ENCODE results near the gene FBXO42.
"Not testable (repeated sequence)": the region's sequence is repeated elsewhere in the genome, so short reads cannot be mapped to it uniquely, and the experiment has no call there.

Gene FBXO42

GRCh38 chr1:16260814-16261213, 91.5 kb downstream of the FBXO42 start:
- DNase-seq (ENCODE audit: low read depth) = no peak

DNA sequence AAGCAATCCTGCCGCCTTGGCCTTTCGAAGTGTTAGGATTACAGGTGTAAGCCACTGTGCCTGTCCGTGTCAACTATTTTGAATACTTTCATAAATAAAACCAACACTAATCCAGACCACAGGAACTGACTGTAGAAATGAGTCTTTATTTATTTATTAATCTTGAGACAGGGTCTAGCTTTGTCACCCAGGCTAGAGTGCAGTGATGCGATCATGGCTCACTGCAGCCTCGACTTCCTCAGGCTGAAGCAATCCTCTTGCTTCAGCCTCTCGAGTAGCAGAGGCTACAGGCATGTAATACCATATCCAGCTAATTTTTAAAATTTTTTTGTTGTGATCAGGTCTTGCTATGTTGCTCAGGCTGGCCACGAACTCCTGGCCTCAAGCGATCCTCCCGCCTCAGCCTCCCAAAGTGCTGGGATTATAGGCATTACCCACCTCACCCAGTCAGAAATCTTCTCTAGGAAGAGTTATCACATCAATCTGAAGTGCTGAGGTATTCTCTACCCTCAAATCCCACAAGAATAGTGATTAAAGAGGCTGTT, 93.6 kb downstream of the FBXO42 start:
- no peak for DNase-seq (ENCODE audit: low read depth)

DNA sequence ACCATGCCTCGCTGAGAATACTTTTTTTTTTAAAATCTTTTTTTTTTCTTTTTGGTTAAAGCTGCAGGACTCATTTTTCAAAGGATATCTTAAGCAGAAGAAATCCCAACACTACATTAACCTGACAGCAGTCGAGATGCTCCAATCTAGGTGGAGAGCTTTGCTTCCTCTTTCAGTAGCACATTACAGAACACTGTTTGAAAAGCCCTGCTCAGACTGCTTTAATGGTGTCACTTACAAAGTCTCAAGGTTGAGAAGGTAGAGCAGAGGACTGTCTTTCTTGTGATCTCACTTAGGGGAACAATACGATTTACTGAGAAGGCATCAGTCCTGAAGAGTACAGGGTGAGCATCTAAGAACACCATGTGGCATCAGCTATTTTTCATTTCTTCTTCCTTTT, 94.3 kb downstream of the FBXO42 start:
- DNase-seq (ENCODE audit: low read depth) = no peak

DNA sequence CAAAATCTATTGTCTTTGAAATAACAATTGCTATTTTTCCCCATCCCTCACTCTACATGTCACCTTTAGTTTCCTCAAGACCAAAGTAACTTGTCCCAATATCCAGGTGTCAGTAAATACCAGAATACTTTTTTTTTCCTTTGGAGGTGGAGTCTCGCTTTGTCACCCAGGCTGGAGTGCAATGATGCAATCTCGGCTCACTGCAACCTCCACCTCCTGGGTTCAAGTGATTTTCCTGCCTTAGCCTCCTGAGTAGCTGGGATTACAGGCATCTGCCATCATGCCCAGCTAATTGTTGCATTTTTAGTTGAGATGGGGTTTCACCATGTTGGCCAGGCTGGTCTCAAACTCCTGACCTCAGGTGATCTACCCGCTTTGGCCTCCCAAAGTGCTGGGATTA, 94.7 kb downstream of the FBXO42 start:
- not testable (repeated sequence) for DNase-seq (ENCODE audit: low read depth)

DNA sequence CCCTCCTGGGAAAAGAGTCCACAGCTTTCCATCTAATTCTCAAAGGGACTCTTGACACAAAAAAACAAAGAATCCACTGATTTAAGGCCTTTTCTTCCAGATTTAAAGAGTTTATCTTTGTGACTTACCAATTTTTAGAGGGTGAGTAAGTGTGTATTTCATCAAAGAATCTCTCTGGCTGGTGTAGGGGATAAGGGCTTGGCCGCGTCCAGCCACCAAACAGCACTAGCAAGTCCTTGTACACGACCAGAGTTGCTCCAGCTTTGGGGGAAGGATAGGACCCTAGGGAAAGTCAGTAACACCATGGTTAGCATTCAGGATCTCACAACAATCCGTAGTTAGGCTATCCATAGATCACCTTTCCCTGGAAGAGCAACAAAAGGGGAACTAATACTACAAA, 95.8 kb downstream of the FBXO42 start:
- DNase-seq (ENCODE audit: low read depth) = no peak

DNA sequence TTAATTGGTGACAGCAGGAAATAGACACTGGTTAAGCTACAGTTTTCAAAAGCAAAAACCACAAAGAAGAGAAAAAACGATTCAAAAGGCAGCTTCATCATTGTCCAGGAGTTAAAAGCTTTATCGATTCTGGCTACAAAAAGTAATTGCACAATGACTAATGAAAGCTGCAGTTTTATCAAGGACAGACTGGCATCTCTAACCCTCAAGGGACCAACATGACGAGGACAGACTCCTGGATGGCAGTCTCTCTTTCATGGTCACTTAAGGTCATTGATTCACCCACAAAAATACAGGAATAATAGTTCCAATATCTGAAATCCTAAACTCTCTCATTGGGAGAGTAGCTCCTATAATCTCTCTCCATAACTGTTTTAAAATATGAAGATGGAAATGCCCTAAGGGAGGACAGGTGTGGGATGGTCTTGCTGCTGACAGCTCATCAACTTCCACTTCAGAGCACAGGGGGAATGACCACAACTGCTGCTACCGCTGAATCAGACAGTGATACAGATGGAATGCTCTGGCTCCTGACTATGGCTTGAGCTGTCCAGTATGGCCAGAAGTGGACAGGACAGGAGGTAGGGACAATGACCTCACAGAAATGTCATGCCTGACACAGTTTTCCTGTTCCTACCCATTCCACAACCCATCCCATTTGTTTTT, 97.9 kb downstream of the FBXO42 start:
- no peak for DNase-seq (ENCODE audit: low read depth)

- no peak for DNase-seq (ENCODE audit: low read depth)
Observed at GRCh38 chr1:16253332-16253922, 98.9 kb downstream of the FBXO42 start.

DNA sequence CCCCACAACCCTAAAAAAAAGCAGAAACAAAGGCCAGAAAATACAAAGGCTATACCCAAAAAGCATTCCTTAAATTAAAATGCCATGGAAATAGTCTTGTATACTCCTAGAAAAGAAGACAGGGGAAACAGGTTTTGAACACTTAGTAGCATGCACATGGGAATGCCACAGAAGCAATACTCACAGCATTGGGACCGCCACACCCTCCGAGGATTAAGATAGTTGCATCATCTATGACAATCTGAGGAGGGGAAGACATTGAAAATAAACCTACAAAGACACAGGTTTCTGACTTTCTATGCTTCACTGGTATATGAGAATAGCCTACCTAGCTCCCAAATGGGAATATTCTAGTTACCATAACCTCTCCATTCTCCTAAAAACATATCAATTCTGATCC, 99.4 kb downstream of the FBXO42 start:
- DNase-seq (ENCODE audit: low read depth) = no peak

DNA sequence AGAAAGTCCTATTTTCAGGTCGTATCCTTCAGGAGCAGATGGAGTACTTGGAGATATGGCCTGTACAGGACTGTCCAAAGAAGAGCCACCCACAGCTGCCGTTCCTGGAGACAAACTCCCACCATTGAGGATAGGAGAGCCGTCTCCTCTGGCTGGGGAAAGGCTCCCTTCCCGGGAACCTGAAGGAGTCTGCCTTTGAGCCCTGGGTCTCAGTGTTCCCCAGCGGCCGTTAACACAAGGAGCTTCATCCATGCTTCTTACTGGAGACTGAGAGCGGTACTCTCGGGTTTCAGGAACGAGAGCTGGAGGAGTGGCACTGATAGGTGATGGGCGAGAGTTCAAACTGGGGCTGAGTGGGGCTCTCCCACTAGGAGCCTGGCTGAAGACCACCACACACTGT, 100.9 kb downstream of the FBXO42 start:
- DNase-seq (ENCODE audit: low read depth) = no peak

- no peak for DNase-seq (ENCODE audit: low read depth)
Observed at GRCh38 chr1:16250524-16251251, 101.6 kb downstream of the FBXO42 start.

- no peak for DNase-seq (ENCODE audit: low read depth)
Observed at GRCh38 chr1:16249596-16250241, 102.6 kb downstream of the FBXO42 start.

DNA sequence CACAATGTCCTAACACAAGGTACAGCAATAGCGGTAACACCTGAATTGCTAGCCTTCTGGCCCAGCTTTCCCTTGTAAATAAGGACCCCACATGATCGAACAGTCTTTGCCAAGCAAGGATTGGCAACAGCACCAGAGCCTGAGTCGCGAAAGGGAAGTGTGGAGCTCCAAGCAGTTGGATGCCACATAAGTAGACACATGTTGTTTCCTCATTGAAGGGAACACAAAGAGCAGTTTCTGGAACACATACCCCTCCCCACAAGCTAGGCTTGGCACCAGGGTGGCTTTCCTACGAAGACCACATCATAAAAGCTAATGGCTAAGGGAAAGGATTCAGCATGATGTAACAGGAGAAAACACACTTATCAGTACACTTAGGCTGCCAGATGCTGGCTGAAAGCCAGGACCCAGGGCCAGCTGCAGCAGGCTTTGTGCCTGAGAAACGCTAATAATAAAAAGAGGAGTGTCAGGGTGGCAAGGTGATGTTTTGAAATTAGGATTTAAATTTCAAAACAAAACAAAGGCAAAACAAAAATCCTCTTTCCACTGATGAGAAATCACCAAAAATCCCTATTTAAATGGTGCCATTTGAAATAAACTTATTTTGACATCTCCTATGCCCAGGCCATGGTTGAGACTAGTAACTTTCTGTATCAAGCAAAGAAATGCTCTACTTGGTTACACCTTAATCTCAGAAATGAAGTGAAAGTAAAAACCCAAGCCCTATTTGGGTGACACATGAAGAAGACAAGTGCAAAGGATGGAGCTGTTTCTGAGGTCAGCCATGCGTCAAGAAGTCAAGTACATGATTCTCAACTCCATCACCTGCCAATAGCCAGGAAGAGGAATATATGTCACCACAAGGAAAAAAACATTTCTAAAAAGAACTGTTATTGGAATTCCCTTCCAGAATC, 103.4 kb downstream of the FBXO42 start:
- no peak for DNase-seq (ENCODE audit: low read depth)

- no peak for DNase-seq (ENCODE audit: low read depth)
Observed at GRCh38 chr1:16248007-16248436, 104.3 kb downstream of the FBXO42 start.

DNA sequence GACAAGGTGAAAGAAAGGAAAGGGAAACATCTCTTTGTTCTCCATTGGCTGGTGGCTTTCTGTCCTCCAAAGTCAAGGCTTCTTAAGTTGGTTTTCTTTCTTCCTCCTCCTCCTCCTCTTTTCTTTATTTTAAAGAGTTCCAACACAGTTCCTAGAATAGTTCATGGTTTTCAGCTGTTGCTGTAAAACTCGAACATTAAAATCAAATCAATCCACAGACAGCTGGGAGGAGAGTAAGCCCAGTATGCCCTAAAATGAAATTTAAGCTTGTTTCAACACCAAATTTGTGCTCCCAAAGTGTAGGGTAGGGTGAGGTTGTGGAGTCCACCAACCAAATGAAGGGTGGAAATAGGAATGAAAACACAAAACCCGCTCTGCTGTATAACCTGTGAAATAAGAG, 104.8 kb downstream of the FBXO42 start:
- no peak for DNase-seq (ENCODE audit: low read depth)

DNA sequence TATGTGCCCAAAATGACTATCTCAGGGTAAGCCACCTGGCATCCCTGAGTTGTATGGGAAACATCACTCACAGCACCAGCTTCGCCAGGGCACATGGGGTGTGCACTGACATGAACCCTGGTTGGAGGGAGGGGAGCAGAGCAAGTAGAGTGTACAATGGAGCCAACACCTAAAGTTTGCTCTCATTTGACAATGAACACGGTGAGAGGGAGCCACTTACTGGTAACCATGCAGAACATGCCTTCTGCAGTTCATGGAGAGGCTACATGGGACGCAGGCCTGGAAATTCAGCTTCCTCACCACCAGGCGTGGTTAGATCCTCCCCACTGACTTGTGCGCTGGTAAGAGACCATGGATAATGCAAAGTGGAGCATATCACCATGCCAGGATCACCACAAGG, 105.3 kb downstream of the FBXO42 start:
- DNase-seq (ENCODE audit: low read depth) = no peak

DNA sequence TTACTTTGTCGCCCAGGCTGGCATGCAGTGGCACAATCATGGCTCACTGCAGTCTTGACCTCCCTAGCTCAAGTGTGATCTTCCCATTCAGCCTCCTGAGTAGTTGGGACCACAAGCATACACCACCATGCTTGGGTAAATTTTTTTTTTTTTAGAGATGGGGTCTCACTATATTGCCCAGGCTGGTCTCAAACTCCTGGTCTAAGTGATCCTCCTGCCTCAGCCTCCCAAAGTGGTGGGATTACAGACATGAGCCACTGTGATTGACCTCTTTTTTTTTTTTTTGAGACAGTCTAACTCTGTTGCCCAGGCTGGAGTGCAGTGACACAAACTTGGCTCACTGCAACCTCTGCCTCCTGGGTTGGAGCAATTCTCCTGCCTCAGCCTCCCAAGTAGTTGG, 106.0 kb downstream of the FBXO42 start:
- DNase-seq (ENCODE audit: low read depth) = not testable (repeated sequence)

DNA sequence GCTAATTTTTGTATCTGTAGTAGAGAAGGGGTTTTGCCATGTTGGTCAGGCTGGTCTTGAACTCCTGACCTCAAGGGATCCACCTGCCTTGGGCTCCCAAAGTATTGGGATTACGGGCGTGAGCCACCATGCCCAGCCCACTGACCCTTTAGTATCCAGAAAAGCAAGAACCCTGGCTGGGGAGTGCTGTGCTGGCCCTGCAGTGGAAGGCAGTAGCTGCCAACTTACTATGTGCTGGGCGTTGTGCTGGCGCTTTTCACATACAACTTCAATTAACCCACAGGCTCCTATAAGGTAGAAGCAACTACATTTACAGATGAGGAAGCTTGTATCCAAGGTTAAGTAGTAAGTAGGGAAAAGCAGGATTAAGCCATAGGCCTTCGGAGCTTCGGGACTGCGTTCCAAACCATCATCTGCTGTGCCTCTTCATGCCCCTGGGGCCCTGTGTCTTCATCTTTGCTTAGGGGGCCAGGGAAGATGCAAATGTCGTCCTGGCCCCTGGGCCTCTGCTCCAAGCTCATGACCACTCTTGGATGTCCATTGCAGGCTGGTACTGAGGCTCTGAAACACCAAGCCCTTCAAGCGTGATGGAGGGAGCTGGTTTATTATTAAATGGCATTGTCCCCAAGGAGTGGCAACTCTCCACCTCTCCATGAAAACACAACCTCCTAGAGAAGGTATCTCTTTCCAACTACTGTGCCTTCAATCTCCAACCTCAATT, 106.6 kb downstream of the FBXO42 start:
- no peak for DNase-seq (ENCODE audit: low read depth)

DNA sequence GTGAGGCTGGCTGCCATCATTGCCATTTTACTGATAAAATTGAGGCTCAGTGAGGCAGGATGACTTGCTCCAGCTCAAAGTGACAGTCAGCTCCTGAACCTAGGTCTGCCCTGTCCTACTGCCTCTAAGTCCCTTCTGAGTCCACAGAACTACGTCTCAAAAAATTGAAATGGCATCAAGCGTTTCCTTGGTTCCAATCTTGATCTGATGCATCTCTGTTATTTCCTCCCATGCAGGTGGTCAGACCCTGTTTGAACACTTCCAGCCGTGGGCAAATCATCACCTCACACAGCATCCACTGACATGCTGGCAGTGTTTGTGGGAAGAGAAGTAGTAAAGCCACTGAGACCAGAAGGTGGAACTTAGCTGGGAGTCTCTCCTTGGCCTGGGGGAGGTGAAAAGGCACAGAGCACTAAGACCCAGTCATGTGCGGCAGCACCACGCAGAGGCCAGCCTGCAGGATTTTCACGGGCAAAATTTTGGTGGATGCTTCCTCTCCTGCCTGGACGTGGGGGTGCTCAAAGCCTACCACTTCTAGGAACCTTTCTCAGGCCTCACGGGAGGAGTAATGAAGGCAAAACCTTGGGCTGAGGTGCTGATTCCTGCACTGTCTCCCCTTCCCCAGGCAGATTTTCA, 107.5 kb downstream of the FBXO42 start:
- no peak for DNase-seq (ENCODE audit: low read depth)

DNA sequence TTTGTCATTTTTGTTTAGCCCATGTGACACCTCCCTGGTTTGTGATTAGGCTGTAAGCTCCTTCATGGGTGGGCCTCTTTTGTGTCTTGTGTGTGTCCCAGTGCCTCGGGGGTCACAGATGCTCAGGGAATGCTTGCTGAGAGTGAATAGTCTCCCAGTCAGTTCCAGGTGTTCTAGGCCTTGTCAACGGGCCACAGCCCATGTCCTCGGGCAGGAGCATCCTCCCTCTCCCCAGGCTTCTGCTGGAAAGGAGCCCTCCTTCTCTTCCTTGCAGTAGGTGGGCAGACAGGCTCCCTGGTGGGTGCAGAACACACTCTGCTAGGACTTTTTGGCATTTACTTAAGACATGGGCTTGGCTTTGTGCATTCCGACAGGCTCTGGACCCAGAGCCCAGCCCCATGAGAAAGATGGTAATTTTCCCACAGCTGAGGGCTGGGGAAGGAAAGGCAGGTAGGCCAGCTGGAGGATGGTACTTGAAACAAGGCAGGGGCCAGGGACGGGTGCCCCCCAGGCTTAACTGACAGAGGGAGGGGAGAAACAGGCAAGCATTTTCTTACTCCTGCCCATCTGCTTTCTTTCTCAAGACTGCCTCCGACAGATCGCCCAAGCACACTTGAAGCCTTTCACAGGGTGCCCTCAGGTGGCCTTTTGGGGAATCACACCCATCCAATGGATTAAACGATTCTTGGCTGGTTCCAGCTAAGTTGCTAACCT, 108.2 kb downstream of the FBXO42 start:
- DNase-seq (ENCODE audit: low read depth) = no peak

DNA sequence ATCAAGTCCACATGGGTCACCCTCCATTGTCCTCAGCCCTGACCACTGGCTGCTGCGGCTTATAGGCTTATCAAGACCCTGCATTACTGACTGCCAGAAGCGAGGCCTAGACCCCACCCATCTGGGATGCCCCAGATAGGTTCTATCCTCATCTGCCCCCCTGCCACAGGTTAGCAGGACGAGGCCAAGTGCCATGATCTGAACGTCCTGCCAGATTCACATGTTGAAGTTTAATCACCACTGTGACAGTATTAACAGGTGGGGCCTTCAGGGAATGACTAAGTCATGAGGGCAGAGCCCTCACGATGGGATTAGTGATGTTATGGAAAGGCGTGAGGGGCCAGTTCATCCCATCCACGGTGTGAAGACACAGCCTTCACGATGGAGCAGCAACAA, 109.1 kb downstream of the FBXO42 start:
- no peak for DNase-seq (ENCODE audit: low read depth)

All from HS-5 (cell line).